HepG2 (cell line): ENCODE data around the gene BBC3. TPM values are rescaled to one million over a fixed set of nuclear protein-coding genes. Genes with fewer than 3 reads are reported as not detected.

Experiments used
- AGO1 ChIP-seq: fragments of 200-400 bp; formaldehyde crosslinking; IDR thresholded peaks from 2 replicates; pipeline ENCODE4 v1.6.1; 2017; ENCODE audit warnings: mild to moderate bottlenecking, low read depth, low read length, moderate library complexity; ENCODE audit not compliant: poor library complexity, severe bottlenecking
- AGO2 ChIP-seq: fragments of 200-400 bp; formaldehyde crosslinking; optimal IDR thresholded peaks from 2 replicates; pipeline ENCODE3; 2017; ENCODE audit warnings: mild to moderate bottlenecking, low read depth, low read length, moderate library complexity
- FOXK1 ChIP-seq: sonication (generic); formaldehyde crosslinking; IDR thresholded peaks from 2 replicates; pipeline ENCODE4 v1.4.0; 2020; ENCODE audit warnings: low read depth, missing genetic modification reagents, borderline replicate concordance
- FOXM1 ChIP-seq: sonication (generic); formaldehyde crosslinking; IDR thresholded peaks from 2 replicates; pipeline ENCODE4 v1.5.0; 2020; ENCODE audit warnings: missing genetic modification reagents
- IKZF1 ChIP-seq: fragments of 450-650 bp; IDR thresholded peaks from 2 replicates; pipeline ENCODE4 v1.7.1; 2016
- KAT7 ChIP-seq: IDR thresholded peaks from 2 replicates; pipeline ENCODE4 v1.6.1; 2018; ENCODE audit warnings: borderline replicate concordance, missing compliant biosample characterization
- KLF13 ChIP-seq: sonication (generic); formaldehyde crosslinking; IDR thresholded peaks from 2 replicates; pipeline ENCODE4 v1.4.0; 2020; ENCODE audit warnings: mild to moderate bottlenecking, missing genetic modification reagents
- MAF1 ChIP-seq: sonication (generic); formaldehyde crosslinking; IDR thresholded peaks from 2 replicates; pipeline ENCODE4 v1.5.0; 2020; ENCODE audit warnings: missing genetic modification reagents, borderline replicate concordance
- NFYB ChIP-seq: sonication (generic); formaldehyde crosslinking; IDR thresholded peaks from 2 replicates; pipeline ENCODE4 v1.4.0; 2020; ENCODE audit warnings: missing genetic modification reagents
- REXO4 ChIP-seq: sonication (generic); formaldehyde crosslinking; IDR thresholded peaks from 2 replicates; pipeline ENCODE4 v1.8.0; 2022; ENCODE audit warnings: missing genetic modification reagents, mild to moderate bottlenecking, borderline replicate concordance
- SMYD3 ChIP-seq: sonication (generic); formaldehyde crosslinking; IDR thresholded peaks from 2 replicates; pipeline ENCODE4 v1.8.1; 2023; ENCODE audit warnings: mild to moderate bottlenecking, missing genetic modification reagents
- ZNF34 ChIP-seq: sonication (generic); formaldehyde crosslinking; IDR thresholded peaks from 2 replicates; pipeline ENCODE4 v1.4.0; 2020; ENCODE audit warnings: mild to moderate bottlenecking, missing genetic modification reagents, borderline replicate concordance
- ZNF572 ChIP-seq: sonication (generic); formaldehyde crosslinking; IDR thresholded peaks from 2 replicates; pipeline ENCODE4 v1.5.1; 2020; ENCODE audit warnings: mild to moderate bottlenecking, missing genetic modification reagents
- ZNF816 ChIP-seq: sonication (generic); formaldehyde crosslinking; IDR thresholded peaks from 2 replicates; pipeline ENCODE4 v1.8.0; 2022; ENCODE audit warnings: missing genetic modification reagents, mild to moderate bottlenecking, borderline replicate concordance
- ZNF83 ChIP-seq: sonication (generic); formaldehyde crosslinking; IDR thresholded peaks from 2 replicates; pipeline ENCODE4 v1.4.0; 2020; ENCODE audit warnings: missing genetic modification reagents, mild to moderate bottlenecking, borderline replicate concordance
- ZNF839 ChIP-seq: sonication (generic); formaldehyde crosslinking; IDR thresholded peaks from 2 replicates; pipeline ENCODE4 v1.4.0; 2020; ENCODE audit warnings: missing genetic modification reagents, mild to moderate bottlenecking, borderline replicate concordance
- polyA plus RNA-seq, 8 experiments: library from polyadenylated mRNA; depleted of rRNA in 3 of 8; stranded (reverse) in 7 of 8; unstranded in 1 of 8; fragments of >200 nt; fragmentation: Illumina TruSeq in 4 of 8; extraction: Trizol in 4 of 8; gene quantifications; 2 replicates each; pipeline versions ENCODE4 v1.2.1 to v1.2.3, GENCODE V29; 2011 to 2016; ENCODE audit warnings: low read depth in 4 of 8, missing spikeins in 1 of 8, mixed read lengths in 1 of 8; ENCODE audit not compliant: insufficient read depth in 1 of 8
- total RNA-seq, 5 experiments: library from RNA; depleted of rRNA; stranded (reverse); fragments of >200 nt; fragmentation: Illumina TruSeq; extraction: Trizol; gene quantifications; 2 replicates each; pipeline ENCODE4 v1.2.3, GENCODE V29; 2016; ENCODE audit warnings: low read depth in 1 of 5
- TF ChIP-seq, protein P1 (sequence below), 2 experiments: IDR thresholded peaks; 2 replicates each; pipeline ENCODE4 v1.6.1; 2011 to 2012; ENCODE audit warnings: low read length in 2 of 2, borderline replicate concordance in 1 of 2, low read depth in 1 of 2, mild to moderate bottlenecking in 1 of 2, moderate library complexity in 1 of 2
- TF ChIP-seq, protein P2 (sequence below): sonication (generic); formaldehyde crosslinking; IDR thresholded peaks from 2 replicates; pipeline ENCODE4 v1.5.0; 2020; ENCODE audit warnings: missing genetic modification reagents
- TF ChIP-seq, protein P3 (sequence below): sonication (generic); formaldehyde crosslinking; IDR thresholded peaks from 2 replicates; pipeline ENCODE4 v1.4.0; 2020; ENCODE audit warnings: missing genetic modification reagents
- TF ChIP-seq, protein P4 (sequence below): sonication (generic); formaldehyde crosslinking; IDR thresholded peaks from 2 replicates; pipeline ENCODE4 v1.5.0; 2020; ENCODE audit warnings: missing genetic modification reagents, mild to moderate bottlenecking, borderline replicate concordance

BBC3 gene
- total and polyA plus RNA-seq, 2 of the 13 experiments (the other 11 are each of a cell fraction or from before 2014, with no cell fraction given) = 6.1 to 8.8 TPM

DNA sequence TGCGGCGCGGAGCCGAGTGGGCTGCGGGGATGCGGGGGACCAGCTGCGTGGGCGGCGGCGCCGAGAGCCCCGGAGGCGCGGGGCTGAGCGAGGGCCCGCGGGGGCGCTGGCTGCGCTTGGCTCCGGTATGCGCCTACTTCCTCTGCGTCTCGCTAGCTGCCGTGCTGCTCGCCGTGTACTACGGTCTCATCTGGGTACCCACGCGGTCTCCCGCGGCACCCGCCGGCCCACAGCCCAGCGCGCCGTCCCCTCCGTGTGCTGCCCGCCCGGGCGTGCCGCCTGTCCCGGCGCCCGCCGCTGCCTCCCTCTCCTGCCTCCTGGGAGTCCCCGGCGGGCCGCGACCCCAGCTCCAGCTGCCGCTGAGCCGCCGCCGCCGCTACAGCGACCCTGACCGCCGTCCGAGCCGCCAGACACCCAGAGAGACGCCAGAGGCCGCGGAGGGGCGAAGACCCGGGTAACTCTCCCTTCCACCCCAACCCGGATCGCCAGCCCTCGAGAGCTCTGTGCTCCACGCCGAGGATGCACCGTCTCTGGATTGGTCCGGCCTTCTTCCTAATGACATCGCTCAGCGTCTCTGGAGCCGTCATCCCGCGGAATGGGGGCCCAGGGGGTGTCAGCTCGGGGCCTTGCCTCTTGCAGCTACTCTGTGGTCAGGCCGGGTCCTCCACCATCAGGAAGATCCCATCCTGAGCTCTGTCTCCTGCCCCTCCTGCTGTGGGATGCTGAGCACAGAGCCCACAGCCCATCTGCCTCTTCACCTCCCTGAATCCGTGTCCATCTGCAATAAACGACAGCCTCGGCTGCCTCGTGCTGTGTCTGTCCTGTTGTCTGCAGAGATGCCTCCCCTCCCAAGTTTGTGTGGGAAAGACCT, 44.1 kb upstream of the BBC3 start (continued):
- TF ChIP-seq, protein P1, sequence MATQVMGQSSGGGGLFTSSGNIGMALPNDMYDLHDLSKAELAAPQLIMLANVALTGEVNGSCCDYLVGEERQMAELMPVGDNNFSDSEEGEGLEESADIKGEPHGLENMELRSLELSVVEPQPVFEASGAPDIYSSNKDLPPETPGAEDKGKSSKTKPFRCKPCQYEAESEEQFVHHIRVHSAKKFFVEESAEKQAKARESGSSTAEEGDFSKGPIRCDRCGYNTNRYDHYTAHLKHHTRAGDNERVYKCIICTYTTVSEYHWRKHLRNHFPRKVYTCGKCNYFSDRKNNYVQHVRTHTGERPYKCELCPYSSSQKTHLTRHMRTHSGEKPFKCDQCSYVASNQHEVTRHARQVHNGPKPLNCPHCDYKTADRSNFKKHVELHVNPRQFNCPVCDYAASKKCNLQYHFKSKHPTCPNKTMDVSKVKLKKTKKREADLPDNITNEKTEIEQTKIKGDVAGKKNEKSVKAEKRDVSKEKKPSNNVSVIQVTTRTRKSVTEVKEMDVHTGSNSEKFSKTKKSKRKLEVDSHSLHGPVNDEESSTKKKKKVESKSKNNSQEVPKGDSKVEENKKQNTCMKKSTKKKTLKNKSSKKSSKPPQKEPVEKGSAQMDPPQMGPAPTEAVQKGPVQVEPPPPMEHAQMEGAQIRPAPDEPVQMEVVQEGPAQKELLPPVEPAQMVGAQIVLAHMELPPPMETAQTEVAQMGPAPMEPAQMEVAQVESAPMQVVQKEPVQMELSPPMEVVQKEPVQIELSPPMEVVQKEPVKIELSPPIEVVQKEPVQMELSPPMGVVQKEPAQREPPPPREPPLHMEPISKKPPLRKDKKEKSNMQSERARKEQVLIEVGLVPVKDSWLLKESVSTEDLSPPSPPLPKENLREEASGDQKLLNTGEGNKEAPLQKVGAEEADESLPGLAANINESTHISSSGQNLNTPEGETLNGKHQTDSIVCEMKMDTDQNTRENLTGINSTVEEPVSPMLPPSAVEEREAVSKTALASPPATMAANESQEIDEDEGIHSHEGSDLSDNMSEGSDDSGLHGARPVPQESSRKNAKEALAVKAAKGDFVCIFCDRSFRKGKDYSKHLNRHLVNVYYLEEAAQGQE (IDR thresholded peaks at IDR 0.05; ENCODE audit: borderline replicate concordance in 1 of 2, low read depth in 1 of 2, low read length in 2 of 2) = no peak
- no peak for TF ChIP-seq KLF13
- TF ChIP-seq, protein P2, sequence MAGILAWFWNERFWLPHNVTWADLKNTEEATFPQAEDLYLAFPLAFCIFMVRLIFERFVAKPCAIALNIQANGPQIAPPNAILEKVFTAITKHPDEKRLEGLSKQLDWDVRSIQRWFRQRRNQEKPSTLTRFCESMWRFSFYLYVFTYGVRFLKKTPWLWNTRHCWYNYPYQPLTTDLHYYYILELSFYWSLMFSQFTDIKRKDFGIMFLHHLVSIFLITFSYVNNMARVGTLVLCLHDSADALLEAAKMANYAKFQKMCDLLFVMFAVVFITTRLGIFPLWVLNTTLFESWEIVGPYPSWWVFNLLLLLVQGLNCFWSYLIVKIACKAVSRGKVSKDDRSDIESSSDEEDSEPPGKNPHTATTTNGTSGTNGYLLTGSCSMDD = no peak
- TF ChIP-seq, protein P3, sequence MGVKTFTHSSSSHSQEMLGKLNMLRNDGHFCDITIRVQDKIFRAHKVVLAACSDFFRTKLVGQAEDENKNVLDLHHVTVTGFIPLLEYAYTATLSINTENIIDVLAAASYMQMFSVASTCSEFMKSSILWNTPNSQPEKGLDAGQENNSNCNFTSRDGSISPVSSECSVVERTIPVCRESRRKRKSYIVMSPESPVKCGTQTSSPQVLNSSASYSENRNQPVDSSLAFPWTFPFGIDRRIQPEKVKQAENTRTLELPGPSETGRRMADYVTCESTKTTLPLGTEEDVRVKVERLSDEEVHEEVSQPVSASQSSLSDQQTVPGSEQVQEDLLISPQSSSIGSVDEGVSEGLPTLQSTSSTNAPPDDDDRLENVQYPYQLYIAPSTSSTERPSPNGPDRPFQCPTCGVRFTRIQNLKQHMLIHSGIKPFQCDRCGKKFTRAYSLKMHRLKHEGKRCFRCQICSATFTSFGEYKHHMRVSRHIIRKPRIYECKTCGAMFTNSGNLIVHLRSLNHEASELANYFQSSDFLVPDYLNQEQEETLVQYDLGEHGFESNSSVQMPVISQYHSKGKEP = no peak
- peak; percentile 81 for TF ChIP-seq AGO1
- TF ChIP-seq FOXM1 = no peak
- TF ChIP-seq KAT7 (CRISPR knock-in tag) = no peak
- TF ChIP-seq, protein P4, sequence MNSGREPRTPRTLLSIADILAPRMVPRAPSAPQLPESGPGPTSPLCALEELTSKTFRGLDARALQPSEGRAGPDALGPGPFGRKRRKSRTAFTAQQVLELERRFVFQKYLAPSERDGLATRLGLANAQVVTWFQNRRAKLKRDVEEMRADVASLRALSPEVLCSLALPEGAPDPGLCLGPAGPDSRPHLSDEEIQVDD (CRISPR knock-in tag) = no peak
- no peak for TF ChIP-seq NFYB
- TF ChIP-seq MAF1 = no peak
- no peak for TF ChIP-seq ZNF816 (CRISPR knock-in tag)
- TF ChIP-seq SMYD3 (CRISPR knock-in tag) = no peak
- TF ChIP-seq ZNF572 (CRISPR knock-in tag) = no peak
- no peak for TF ChIP-seq ZNF83 (CRISPR knock-in tag)
- no peak for TF ChIP-seq ZNF34 (CRISPR knock-in tag)
- no peak for TF ChIP-seq FOXK1 (CRISPR knock-in tag)
- TF ChIP-seq IKZF1 = no peak
- TF ChIP-seq REXO4 = no peak
- no peak for TF ChIP-seq ZNF839 (CRISPR knock-in tag)
- TF ChIP-seq AGO2 = peak; percentile 69
